GM12865 (cell line): ENCODE results near the gene TGM5.
"Not testable (repeated sequence)": the region's sequence is repeated elsewhere in the genome, so short reads cannot be mapped to it uniquely, and the experiment has no call there.

Source experiments
- DNase-seq: peaks from one replicate; pipeline ENCODE4 v3.0.0; 2010; ENCODE audit warnings: low read depth
- H3K4me3 ChIP-seq: 2 replicates; pipeline ENCODE4 v1.5.1; 2011; ENCODE audit warnings: mild to moderate bottlenecking, low read depth, low read length, control low read depth
- TF ChIP-seq, protein P1 (sequence below): IDR thresholded peaks from 2 replicates; pipeline ENCODE4 v1.5.1; 2011; ENCODE audit warnings: low read length, control low read depth, low read depth, inconsistent platforms; ENCODE audit not compliant: insufficient read depth; ENCODE audit errors: missing control alignments

Gene TGM5

DNA sequence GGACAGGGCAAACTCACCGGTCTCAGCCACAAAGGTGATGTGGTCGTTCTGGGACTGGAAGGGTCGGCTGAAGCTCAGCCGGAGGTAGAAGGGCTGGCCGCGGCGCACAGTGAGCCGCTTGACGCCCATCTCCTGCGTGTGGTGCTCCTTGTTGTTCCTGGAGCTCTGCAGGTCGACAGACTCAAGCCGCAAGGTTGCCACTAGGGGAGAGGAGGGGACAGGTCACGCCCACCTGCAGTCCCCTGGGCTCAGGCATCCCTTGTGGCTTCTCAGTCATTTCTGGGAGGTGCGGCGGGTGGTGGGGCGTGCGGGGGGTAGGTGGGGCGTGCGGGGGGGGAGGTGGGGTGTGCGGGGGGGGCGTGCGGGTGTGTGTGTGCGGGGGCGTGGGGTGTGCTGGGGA is 26.7 kb upstream of the TGM5 start:
- TF ChIP-seq, protein P1, sequence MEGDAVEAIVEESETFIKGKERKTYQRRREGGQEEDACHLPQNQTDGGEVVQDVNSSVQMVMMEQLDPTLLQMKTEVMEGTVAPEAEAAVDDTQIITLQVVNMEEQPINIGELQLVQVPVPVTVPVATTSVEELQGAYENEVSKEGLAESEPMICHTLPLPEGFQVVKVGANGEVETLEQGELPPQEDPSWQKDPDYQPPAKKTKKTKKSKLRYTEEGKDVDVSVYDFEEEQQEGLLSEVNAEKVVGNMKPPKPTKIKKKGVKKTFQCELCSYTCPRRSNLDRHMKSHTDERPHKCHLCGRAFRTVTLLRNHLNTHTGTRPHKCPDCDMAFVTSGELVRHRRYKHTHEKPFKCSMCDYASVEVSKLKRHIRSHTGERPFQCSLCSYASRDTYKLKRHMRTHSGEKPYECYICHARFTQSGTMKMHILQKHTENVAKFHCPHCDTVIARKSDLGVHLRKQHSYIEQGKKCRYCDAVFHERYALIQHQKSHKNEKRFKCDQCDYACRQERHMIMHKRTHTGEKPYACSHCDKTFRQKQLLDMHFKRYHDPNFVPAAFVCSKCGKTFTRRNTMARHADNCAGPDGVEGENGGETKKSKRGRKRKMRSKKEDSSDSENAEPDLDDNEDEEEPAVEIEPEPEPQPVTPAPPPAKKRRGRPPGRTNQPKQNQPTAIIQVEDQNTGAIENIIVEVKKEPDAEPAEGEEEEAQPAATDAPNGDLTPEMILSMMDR = no peak
- no peak overlapping the region for H3K4me3 ChIP-seq
- DNase-seq = peak; percentile 10

DNA sequence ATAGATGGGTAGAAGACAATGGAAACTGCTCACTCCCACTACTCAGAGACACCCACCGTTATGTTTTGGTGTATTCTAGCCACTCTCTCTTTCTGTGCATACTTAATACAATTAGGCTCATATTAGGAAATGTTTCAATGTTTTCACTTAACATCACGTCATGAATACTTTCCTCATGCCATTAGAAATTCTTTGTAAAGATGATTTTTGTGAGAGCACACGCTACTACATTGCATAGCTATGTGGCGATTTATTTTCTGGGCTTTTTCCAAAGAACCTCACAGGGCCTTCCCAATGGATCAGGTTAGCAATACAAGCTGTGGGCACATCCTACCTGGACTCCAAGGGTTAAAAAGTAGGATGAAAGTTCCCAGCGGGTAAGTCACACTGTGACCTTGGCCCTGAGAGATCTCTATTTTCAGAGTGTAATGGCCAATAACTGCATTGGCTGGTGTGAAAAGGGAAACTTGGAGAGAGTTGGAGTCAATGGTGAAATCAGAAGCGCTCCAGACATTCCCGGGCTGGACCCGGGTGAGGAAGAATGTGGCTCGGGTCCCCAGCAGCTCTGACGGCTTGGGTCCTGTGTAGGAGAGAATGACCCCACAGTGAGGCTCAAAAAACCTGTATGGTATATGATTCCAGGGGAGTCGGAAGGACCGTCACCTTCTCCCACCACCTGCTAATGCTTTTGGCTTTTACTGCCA is 25.8 kb upstream of the TGM5 start:
- TF ChIP-seq, protein P1 = no peak
- no peak for DNase-seq
- no peak overlapping the region for H3K4me3 ChIP-seq

DNA sequence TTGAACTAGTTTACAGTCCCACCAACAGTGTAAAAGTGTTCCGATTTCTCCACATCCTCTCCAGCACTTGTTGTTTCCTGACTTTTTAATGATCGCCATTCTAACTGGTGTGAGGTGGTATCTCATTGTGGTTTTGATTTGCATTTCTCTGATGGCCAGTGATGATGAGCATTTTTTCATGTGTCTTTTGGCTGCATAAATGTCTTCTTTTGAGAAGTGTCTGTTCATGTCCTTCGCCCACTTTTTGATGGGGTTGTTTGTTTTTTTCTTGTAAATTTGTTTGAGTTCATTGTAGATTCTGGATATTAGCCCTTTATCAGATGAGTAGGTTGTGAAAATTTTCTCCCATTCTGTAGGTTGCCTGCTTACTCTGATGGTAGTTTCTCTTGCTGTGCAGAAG is 22.9 kb upstream of the TGM5 start:
- H3K4me3 ChIP-seq, DNase-seq: not testable (repeated sequence)

DNA sequence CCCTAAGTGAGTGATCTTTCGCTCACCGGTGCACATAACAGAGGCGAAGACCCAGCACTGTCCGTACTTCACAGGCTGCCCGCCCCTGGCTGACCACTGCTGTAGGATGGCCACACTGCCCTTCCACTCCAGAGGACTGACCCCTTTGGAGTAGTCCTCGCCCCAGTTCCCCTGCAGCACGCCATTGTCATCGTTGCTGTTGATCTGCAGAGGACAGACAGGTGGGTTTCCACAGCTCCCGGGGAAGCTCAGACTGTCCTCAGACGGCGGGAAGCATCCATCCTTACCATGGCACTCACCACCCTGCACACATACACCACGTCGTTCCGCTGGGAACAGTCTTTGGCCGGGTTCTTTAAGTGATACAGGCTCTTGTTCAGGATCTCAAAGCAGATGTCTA is 20.5 kb upstream of the TGM5 start:
- no peak overlapping the region for H3K4me3 ChIP-seq
- TF ChIP-seq, protein P1 = no peak
- no peak for DNase-seq

DNA sequence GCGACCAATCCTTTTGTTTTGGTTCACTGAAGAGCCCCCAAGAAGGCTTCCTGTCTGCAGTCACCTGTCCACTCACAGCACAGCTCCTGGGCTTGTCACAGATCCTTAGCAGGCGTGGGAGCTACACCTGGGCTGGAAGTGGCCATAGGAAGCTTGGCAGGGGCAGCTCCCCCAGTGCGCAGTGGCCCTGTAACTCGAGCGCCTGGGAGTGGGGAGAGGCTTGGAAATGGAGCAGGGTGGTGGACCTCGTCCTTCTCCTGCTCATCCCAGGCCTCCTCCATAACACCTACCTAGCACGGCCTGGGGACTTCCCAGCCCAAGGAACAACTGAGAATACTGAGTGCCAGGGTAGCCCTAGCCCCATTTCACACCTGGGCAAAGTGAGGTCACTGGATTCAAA is 19.3 kb upstream of the TGM5 start:
- TF ChIP-seq, protein P1 = no peak
- DNase-seq = no peak
- H3K4me3 ChIP-seq = no peak overlapping the region

DNA sequence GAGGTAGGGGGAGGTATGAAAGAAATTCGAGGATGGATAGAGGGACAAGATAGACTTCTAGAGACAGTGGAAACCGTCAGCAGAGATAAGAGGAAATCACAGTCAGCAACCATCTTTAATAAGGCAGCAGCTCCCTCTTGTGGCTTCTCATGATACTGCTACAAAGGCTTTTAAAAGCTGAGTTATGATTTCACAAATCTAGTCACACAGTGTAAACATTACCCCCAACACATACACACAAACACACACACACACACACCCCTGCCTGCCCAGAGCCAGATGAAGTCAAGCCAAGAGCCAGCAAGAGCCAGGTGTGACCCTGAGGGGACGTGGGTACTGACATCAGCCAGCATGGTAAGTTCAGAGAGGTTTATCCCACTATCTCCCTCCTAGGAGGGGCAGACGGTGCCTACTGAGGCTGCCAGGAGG is 18.9 kb upstream of the TGM5 start:
- peak; percentile 77 for DNase-seq
- TF ChIP-seq, protein P1 = peak; percentile 86
- H3K4me3 ChIP-seq = no peak overlapping the region

DNA sequence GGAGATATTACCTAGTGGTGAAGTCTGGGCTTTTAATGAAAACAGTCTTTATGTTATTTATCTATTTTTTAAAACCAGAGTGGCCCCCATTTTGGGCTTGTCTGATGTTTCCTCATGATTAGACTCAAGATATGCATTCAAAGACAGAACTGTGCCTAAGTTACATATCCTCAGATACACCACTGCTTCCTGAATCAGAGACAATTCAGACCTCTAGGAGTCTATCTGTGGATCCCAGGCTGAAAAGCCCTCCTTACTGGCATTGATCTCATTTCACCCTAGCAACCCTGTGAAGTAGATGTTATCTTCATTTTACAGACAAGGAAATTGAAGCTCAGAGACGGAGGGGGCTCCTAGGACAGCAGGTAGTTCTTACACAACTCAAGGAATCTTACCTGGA is 16.8 kb upstream of the TGM5 start:
- no peak overlapping the region for H3K4me3 ChIP-seq
- no peak for DNase-seq
- TF ChIP-seq, protein P1 = no peak
